Skeletal muscle satellite cell (primary cell): ENCODE data around the gene PRG3.

Experiments
- H3K27me3 ChIP-seq: 2 replicates; pipeline ENCODE4 v1.7.0; 2013; ENCODE audit warnings: low read length; ENCODE audit not compliant: control insufficient read depth, insufficient read depth
- H3K36me3 ChIP-seq: 2 replicates; pipeline ENCODE4 v1.7.0; 2013; ENCODE audit warnings: mild to moderate bottlenecking, control low read depth, low read length; ENCODE audit not compliant: insufficient read depth
- H3K4me1 ChIP-seq: 2 replicates; pipeline ENCODE4 v1.7.0; 2013; ENCODE audit warnings: low read length; ENCODE audit not compliant: control insufficient read depth, insufficient read depth
- H3K4me2 ChIP-seq: 2 replicates; pipeline ENCODE4 v1.7.0; 2013; ENCODE audit warnings: mild to moderate bottlenecking, low read length
- H3K4me3 ChIP-seq: 2 replicates; pipeline ENCODE4 v1.7.0; 2013; ENCODE audit warnings: low read length
- H3K9ac ChIP-seq: 2 replicates; pipeline ENCODE4 v1.7.0; 2013; ENCODE audit warnings: mild to moderate bottlenecking, low read depth, low read length, moderate library complexity
- H3K9me3 ChIP-seq: replicated peaks from 2 replicates; pipeline ENCODE4 v1.7.0; 2013; ENCODE audit warnings: mild to moderate bottlenecking, control low read depth, low read length

Gene PRG3

GRCh38 chr11:57395905-57396623, 15.1 kb upstream of the PRG3 start:
- H3K4me2 ChIP-seq, result no peak overlapping the region
- H3K9ac ChIP-seq, result no peak overlapping the region
- peaks cover 68% of the 10 kb centered on the region for H3K27me3 ChIP-seq
- no peak overlapping the region for H3K4me3 ChIP-seq
- no peaks in the 10 kb centered on the region for H3K36me3 ChIP-seq
- H3K4me1 ChIP-seq, result no peaks in the 10 kb centered on the region
- no peaks in the 10 kb centered on the region for H3K9me3 ChIP-seq

DNA sequence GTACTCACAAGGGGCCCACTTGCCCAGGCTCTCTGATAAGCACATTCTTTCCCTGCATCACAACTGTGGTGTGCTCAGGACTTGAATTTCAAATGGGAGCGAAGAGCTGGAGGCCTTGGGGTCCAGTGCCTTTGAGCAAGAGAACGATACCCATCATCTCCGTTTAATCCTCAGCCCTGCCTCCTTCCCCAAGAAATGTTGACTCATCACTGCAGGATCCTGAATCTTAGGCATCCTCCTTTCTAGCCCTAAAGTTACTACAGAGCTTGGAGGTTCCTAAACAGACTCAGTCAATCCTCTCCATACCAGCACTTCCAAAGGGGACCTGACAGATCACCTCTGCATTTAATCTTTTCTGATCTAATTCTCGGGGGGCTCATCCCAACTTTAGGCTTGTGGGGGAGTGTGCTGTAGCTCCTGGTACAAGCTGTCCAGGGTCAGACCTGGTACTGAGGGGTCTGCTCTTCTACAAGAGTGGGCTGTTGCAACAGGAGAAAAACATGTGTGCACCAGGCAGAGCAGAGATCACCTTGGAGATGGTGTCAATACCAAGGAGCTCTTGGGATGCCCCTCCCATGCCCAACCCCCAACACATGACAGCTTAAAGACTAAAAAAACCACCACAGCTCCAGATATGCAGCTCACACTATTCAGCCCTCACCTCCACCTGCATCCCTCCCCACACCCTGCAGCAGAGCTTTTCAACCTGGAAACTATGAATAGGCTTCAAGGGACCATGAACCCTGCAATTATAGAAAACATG, 13.4 kb upstream of the PRG3 start:
- Histone ChIP-seq H3K9me3 (no peaks in the 10 kb centered on the region), H3K27me3 (peaks cover 74% of the 10 kb centered on the region), H3K4me3 (no peak overlapping the region), H3K4me1 (no peaks in the 10 kb centered on the region), H3K4me2 (no peak overlapping the region), H3K36me3 (no peaks in the 10 kb centered on the region), H3K9ac (no peak overlapping the region)

GRCh38 chr11:57392763-57393105, 11.8 kb upstream of the PRG3 start:
- H3K27me3 ChIP-seq, result peaks cover 72% of the 10 kb centered on the region
- no peaks in the 10 kb centered on the region for H3K9me3 ChIP-seq
- H3K4me3 ChIP-seq, result no peak overlapping the region
- no peak overlapping the region for H3K4me2 ChIP-seq
- no peaks in the 10 kb centered on the region for H3K4me1 ChIP-seq
- H3K36me3 ChIP-seq, result no peaks in the 10 kb centered on the region
- no peak overlapping the region for H3K9ac ChIP-seq

DNA sequence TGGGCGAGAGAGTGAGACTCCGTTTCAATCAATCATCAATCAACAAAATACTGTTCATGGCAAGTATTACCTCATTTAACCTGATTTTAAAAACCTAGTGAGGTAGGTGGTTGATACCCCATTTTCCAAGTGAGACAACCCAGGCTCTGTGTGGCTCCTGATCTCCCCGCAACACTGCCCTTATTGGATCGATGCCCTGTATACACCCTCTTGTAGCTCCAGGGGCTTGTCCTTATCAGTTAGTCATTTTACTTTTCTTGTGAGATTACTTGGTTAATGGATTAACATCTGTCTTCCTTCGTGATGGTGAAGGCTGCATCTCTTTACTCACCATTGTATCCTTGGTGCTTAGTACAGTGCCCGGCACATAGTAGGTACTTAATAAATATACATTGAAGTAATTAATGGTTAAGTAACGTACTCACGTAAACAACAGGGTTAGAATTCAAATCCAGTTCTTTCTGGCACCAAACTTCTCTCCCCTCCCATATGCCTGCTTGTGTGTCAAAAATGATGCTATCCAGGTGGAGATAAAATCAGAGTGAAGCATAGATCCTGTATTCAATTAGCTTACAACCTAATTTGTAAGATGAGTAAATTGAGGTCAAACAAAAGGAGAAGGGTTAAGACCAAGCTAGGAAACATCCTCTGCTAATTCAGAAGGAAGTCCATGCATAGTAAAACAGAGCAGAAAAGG, 11.3 kb upstream of the PRG3 start:
- H3K9ac ChIP-seq, result no peak overlapping the region
- no peak overlapping the region for H3K4me2 ChIP-seq
- no peak overlapping the region for H3K4me3 ChIP-seq
- H3K36me3 ChIP-seq, result no peaks in the 10 kb centered on the region
- H3K9me3 ChIP-seq, result no peaks in the 10 kb centered on the region
- no peaks in the 10 kb centered on the region for H3K4me1 ChIP-seq
- peaks cover 73% of the 10 kb centered on the region for H3K27me3 ChIP-seq

GRCh38 chr11:57391539-57391938, 10.6 kb upstream of the PRG3 start:
- Histone ChIP-seq H3K4me2 (no peak overlapping the region), H3K4me1 (no peaks in the 10 kb centered on the region), H3K4me3 (no peak overlapping the region), H3K9ac (no peak overlapping the region), H3K36me3 (no peaks in the 10 kb centered on the region), H3K27me3 (peaks cover 71% of the 10 kb centered on the region), H3K9me3 (no peaks in the 10 kb centered on the region)

DNA sequence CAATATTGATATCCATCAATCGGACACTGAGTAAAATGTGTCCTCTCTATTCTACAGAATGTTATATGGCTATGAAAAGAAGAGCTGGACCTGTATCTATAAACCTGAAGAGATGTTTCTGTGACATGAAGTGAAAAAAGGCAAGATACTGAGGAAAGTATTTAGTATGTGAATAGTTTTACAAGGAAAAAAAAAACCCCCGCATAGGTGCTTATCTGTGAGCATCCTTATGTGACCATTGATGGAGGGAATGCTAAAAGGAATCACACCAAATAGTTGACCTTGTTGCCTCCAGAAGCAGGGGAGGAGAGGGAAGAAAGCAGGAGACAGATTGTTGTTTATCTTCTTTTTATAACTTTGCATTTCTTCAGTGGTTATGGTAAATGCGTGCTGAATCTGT, 10.2 kb upstream of the PRG3 start:
- no peak overlapping the region for H3K4me2 ChIP-seq
- H3K9ac ChIP-seq, result no peak overlapping the region
- no peaks in the 10 kb centered on the region for H3K36me3 ChIP-seq
- peaks cover 68% of the 10 kb centered on the region for H3K27me3 ChIP-seq
- H3K4me1 ChIP-seq, result no peaks in the 10 kb centered on the region
- H3K9me3 ChIP-seq, result no peaks in the 10 kb centered on the region
- no peak overlapping the region for H3K4me3 ChIP-seq

- no peak within 1 kb of the TSS for H3K9ac ChIP-seq
- H3K9me3 ChIP-seq, result no peaks in the 10 kb centered on the region
- H3K4me2 ChIP-seq, result no peak within 1 kb of the TSS
- H3K36me3 ChIP-seq, result no peaks in the 10 kb centered on the region
- no peak within 1 kb of the TSS for H3K4me3 ChIP-seq
- no peaks in the 10 kb centered on the region for H3K4me1 ChIP-seq
- peaks cover 69% of the 10 kb centered on the region for H3K27me3 ChIP-seq
These were observed 9.6 kb upstream of the PRG3 start, which contains the start of gene PRG2 for GRCh38 chr11:57390535-57390934. PRG2 (minus strand) TSS chr11:57390650; CDS start chr11:57389944, 706 bp downstream.

DNA sequence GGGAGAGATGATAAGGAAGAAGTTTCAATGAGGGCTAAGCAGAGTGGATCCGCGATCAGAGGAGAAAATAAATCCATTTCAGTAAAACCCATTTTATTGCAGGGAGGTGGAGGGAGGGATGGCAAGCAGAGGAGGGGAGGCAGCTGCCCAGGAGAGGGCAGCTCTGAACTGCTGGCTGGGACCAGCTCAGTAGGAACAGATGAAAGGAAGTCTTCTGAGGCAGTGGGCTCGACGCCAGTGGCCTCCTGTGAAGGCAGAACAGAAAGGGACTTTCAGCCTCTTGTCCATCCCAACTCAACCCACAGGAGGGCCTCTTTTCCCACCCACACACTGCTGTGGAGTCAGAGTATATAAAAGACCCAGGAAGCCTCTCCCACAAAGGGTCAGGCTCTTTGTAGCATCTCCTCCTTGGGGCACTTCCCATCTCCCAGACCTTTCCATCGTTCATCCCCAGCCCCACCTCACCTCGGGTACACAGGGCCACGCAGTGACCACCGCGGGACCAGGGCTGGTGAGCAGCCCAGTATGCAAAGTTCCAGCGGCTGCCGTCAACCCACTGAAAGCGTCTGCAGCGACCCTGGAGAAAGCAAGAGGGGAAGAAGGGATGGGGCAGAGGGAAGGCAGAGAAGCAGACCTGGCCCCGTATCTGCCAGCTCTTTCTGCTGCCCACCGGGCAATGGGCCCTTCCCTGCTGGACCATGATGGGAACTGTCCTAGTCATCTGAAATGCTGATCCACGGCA, 6.5 kb upstream of the PRG3 start:
- no peak overlapping the region for H3K9ac ChIP-seq
- no peaks in the 10 kb centered on the region for H3K4me1 ChIP-seq
- no peaks in the 10 kb centered on the region for H3K9me3 ChIP-seq
- H3K36me3 ChIP-seq, result no peaks in the 10 kb centered on the region
- H3K27me3 ChIP-seq, result peaks cover 55% of the 10 kb centered on the region
- no peak overlapping the region for H3K4me3 ChIP-seq
- no peak overlapping the region for H3K4me2 ChIP-seq

DNA sequence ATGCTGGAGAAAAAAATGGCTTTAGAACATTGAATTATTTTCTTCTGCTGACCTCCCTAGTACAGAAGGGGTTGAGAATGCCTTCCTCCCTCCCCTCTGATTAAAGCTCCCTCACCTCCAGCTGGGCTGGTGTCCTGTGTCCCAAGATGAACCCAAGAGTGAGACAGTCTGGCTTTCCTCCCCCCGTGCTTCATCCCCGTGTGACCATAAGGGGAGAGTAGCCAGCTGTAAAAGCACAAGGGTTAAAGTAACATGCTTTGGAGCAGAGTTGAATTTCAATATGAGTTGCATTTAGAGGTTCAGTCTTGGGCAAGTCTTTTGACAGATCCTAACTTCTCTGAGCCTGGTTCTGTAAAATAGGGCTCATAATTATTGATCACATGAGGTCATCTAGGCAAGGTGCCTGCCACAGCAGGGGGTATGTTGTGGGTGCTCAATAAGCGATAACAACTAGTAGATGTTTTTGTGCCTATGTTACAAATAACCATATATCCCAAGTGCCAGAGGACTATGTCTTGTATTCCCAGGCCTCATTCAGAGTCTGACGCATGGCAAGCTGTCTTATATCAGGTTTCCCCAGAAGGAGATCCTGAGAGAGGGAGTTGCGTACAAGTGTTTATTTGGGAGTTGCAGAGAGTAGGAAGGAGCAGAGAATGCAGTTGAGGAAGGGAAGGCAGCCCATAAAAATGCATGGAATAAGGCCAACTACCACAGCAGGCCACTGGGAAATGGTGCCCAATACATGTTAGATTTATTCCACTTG, 5.4 kb upstream of the PRG3 start:
- no peaks in the 10 kb centered on the region for H3K9me3 ChIP-seq
- H3K4me3 ChIP-seq, result no peak overlapping the region
- no peaks in the 10 kb centered on the region for H3K4me1 ChIP-seq
- H3K27me3 ChIP-seq, result peaks cover 54% of the 10 kb centered on the region
- no peak overlapping the region for H3K4me2 ChIP-seq
- no peak overlapping the region for H3K9ac ChIP-seq
- no peaks in the 10 kb centered on the region for H3K36me3 ChIP-seq

DNA sequence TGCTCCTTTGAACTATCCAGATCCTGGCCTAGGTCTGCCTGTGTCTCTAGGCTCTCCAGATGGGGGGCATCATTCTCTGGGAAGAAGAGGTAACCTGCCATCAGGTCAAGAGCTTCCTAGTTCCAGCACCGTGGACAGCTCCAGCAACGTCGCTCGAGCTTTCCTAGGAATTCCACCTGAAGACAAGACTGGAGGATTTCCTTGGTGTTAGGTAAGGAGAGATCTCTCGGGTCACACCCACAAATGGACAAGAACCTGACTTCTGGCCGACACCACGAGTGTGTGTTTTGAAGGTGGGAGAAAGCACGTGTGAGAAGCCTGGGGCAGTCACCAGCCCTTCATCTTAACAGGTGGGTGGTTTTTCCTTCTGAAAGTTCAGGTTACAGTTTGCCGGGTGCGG, 1.2 kb downstream of the PRG3 start:
- no peaks in the 10 kb centered on the region for H3K9me3 ChIP-seq
- peaks cover 36% of the 10 kb centered on the region for H3K27me3 ChIP-seq
- H3K36me3 ChIP-seq, result no peaks in the 10 kb centered on the region
- no peak overlapping the region for H3K4me3 ChIP-seq
- no peak overlapping the region for H3K9ac ChIP-seq
- H3K4me1 ChIP-seq, result no peaks in the 10 kb centered on the region
- no peak overlapping the region for H3K4me2 ChIP-seq

- Histone ChIP-seq H3K27me3 (peaks cover 28% of the 10 kb centered on the region), H3K4me2 (no peak overlapping the region), H3K4me1 (no peaks in the 10 kb centered on the region), H3K36me3 (no peaks in the 10 kb centered on the region), H3K9me3 (no peaks in the 10 kb centered on the region), H3K4me3 (no peak overlapping the region), H3K9ac (no peak overlapping the region)
These were observed 2.8 kb downstream of the PRG3 start for GRCh38 chr11:57378186-57378585.
